Right renal pelvis (tissue), 4 donors: ENCODE results near the gene KATNAL1. TPM values are rescaled to one million over a fixed set of nuclear protein-coding genes. Genes with fewer than 3 reads are reported as not detected.

Experiments used
- DNase-seq, 4 donors: peaks; one replicate each; pipeline ENCODE4 v3.0.0-alpha.2; 2013; ENCODE audit warnings: low read depth in 4 of 4, low spot score in 3 of 4, missing footprints in 1 of 4
- polyA plus RNA-seq, 4 donors: library from polyadenylated mRNA; unstranded; fragments of 120-200 nt; gene quantifications; one replicate each; pipeline ENCODE4 v1.2.1, GENCODE V29; 2013; ENCODE audit not compliant: insufficient read length in 4 of 4

Gene KATNAL1
- polyA plus RNA-seq, 4 donors = 11.4 to 14.1 (median 12.0) TPM

DNA sequence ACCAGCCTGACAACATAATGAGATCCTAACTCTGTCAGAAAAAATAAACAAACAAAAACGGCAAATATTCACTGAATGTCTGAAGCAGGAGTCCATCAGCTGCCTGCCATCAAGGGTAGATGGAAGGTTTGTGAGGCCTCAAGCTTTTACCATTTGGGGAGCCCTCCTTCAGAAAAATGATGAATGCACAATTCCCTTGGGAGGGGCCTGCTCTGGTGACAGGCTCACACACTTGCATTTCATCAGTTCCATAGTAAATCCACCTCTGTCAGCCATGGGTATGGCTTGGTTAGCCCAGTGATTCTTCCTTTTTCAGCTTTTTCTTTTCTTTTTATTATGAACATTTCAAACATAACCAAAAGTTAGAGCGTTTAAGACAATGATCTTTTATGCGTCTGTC, 26.3 kb upstream of the KATNAL1 start:
- DNase-seq = no peak

DNA sequence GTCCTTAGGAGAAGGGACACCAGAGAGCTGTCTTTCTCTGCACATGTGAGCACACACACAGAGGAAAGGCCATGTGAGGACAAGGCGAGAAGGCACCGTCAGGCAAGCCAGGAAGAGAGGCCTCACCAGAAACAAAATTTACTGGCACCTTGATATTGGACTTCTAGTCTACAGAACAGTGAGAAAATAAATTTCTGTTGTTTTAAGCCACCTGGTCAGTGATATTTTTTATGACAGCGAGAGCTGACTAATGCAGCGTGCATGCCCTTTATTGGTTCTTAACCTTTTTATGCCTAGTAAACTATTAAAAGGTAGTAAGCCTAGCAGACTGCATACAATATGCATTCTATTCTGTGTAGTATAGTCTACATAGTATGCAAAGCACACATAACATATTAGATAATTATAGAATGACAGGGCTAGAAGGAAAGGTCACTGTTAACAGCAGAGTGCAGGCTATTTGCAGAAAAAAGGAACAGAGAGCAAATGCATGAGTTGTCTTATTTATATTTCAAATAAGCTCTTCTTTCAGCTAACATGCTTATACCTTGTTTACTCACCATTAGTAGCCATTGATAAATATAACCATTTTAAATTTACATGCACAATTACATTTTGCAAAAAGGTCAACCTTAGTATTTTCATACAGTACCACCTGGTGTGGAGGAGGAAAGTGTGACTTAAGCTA, 25.2 kb upstream of the KATNAL1 start:
- DNase-seq = no peak

DNA sequence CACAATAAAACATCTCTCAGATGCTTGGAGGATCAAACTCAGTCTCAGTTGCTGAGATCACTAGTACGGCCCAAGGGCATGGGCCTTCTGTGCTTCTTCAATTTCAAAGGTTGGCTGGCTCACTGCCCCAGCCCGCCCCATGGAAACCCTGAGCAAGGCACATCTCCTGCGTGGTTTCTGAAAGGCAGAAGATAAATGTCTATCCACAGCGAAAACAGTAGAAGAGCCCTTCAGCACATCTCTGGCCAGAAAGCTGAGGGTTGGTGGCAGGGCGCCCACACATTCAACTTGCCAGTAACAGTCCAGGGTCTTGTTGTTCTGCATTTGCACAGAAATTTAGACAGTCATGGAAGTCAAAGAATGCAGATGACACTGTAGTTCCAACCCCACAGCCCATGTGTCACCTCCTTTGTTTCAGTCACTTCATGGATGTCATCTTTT, 24.0 kb upstream of the KATNAL1 start:
- no peak for DNase-seq

DNA sequence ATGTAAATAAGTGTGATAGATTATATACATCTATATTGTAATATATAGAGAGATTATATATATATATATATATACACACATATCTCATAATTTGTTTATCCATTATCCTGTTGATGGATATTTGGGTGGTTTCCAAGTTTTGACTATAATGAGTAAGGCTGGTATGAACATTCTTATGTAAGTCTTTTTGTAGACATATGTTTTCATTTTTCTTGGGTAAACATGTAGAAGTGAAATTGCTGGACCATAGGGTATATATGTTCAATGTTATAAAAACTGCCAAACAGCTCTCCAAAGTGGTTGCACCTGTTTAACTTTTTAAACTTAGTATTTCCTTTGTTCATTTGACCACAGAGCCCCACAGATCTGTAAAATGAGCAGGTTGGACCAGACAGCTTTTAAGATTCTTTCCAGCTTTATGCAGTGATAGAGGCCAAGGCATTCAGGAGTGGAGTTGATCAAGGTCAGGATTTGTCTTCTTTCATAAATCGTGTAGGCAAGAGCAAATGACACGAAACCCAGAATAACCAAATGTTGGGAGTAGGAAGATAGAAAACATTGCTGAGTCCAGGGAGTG, 21.7 kb upstream of the KATNAL1 start:
- DNase-seq = no peak

DNA sequence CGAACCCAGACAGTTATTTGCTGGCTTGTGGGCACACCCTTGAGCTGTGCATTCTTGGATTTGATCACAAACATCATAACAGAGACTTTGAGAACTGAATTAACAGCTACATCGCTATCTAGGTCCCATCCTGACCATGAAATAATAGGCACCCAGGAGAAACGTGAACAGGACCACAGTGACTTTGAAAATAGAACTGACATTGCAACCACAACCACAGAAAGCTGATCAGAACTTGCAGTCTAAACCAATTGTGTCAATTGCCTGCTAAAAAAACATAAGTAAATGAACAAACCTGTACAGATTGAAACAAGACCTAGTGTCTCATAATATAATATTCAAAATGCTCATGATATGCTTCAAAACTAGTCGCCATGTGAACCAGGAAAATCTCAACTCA, 18.3 kb upstream of the KATNAL1 start:
- DNase-seq = no peak

DNA sequence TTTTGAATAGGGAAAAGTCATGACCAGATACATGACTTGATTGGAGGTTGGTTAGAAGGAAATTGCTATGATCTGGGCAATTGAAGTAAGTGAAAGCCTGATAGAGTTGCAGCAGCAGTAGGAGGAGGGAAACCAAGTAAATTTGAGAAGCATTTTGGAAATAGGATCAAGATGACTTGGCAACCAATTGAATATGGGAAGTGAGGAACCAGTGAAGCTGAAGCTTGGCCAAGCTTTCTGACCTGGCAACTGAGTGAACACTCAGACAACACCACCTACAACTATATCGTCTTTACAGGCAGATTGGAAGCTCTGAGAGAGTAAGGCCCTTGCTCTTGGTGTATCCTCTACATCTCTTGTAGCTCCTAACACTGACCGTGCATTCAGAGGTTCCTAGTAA, 16.2 kb upstream of the KATNAL1 start:
- no peak for DNase-seq

DNA sequence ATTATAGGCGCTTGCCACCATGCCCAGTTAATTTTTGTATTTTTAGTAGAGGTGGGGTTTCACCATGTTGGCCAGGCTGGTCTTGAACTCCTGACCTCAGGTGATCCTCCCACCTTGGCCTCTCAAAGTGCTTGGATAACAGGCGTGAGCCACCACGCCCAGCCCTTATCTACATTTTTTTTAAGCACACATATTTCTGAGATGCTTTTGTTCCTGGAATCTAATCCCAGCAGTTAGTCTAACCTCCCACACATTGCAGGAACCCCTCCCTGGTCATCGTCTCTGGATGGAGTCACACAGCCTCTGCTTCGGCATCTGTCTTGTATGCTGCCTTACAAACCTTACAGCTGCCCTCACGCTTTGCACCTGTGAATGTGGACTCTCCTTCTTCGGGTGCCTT, 15.1 kb upstream of the KATNAL1 start:
- DNase-seq = no peak

DNA sequence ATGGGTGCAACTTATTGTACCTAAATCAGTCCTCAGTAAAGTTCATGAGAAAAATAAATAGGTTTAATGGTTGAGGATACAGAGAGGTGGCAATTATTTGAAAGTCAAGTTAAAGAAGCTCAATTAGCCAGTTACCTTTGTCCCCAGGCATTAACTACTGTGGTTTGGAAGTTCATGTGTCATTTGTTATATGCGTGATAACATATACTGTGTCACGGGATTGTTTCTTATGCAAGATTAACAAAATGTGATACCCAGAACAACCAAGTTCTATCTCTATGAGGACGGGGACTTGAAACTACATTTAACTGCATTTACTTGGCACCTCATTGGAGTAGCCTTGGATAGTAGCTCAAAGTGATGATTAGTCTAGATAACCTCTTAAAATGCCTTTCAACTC, 13.9 kb upstream of the KATNAL1 start:
- DNase-seq = no peak

DNA sequence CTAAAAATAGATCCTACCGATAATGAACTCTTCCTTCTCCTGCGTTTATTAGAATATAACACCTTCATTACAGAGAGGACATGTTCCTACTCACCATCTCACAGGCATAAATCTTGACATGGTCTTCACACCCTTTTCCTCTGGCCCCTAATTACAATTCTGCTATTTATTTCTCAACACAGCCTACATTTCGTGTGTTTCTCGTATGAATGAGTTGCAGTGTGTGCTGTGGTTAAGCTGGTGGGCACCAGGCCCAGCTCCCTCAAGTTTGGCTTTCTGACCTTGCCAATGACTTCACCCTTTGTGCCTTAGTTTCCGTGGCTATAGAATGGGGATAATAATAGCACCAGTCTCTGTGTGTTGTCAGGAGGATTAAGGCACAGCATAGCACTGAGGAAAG, 12.3 kb upstream of the KATNAL1 start:
- no peak for DNase-seq

DNA sequence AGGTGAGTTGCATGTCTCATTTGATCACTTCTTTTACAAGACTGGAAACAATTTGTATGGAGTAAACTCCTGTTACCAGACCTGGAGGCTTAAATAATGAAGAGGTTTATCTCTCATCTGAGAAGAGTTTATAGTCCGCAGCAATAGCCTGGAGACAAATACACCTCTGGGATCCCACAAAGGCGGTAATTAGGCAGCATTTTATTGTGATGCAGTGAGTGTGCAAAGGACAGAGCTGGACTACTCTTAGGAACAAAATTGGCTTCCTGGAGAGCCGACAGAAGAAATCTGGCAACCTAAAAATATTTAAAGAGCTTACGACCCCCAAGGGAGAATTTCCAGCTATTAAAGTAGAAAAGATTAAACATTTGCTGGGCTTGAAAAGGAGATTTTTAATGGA, 11.8 kb upstream of the KATNAL1 start:
- no peak for DNase-seq

DNA sequence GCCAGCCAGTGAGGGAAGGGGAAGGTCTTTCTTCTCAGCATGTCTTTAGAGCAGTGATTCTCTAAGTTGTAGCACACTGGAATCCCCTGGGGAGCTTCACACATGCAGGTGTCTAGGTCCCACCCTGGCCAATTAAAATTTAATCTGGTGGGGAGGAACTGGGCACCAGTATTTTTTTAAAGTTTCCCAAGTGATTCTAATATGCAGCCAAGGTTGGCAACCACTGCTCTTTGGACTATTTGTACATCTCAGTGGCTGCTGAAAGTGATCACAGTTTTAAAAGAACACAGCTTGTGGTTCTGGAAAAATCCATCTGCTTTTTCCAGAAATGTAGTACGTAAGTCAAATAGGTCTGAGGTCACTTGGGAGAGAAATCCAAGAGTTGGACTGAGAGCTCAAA, 10.7 kb upstream of the KATNAL1 start:
- no peak for DNase-seq

DNA sequence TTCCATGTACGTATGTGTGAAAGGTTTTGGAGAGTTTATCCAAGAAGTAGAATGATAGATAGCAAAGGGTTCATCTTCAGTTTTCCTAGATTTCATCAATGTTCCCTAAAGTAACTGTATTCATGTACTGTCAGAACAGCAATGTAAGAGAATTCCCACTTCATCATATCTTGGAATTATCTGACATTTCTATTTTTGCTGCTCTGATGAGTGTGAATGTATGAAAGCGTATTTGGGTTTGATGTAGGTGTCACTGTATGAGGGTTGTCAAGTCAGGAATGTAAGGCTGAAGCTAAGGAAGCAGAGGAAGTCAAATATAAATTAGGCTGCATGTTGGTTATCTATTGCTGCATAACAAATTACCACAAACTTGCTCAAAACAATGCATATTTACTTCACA, 7.2 kb upstream of the KATNAL1 start:
- DNase-seq = no peak

DNA sequence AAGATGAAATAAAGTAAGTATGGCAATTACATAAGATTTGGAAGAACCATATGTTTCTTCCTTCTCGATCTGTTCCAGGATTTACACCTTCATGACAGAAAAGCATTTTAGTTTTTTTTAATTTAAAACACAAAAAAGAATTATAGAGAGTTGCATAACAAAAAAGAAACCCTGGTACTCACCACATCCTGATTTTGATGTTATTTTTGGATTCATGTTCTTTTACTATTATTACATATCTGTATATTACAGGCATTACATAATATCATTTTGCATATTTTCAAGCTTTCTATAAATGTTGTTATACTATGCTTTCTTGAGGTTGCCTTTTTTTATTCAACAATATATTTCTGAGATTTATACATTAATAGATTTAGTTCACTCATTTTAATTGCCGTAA, 6.7 kb upstream of the KATNAL1 start:
- no peak for DNase-seq

DNA sequence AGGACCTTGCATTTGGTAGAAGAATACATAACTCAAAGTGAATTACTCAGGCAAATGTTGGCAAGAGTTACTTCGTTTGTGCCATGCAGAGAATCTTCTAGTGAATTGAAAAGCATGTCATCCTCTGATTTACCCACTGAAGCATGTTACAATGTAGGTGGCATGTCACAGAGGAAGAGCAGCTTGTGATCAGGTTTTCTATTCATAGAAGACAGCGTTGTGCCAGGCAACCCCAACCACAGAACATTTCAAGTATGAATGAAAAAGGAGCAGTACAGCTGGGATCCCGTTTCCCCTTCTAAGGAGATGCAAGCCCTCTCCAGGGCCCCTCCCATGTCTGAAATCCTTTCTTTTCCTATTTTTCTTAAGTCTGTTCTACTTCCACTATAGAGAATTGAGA, 6.0 kb upstream of the KATNAL1 start:
- no peak for DNase-seq

DNA sequence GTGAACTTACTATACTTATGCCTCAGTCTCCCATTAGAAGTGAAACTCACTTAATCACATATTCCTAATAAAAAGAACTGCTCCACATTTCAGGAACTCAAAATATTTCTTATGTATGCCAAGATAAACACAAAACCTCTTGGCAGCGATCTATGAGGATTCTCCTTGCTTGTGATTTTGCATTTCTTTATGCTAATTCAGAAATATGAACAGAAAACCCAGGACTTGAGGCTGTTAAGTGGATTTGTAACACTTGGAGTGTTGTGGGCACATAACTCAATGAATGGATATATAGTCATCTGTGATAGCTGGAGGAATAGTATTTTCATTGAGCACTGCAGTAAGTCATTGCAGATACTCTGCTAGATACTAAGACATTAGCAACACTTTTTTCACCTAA, 5.6 kb upstream of the KATNAL1 start:
- DNase-seq = no peak

DNA sequence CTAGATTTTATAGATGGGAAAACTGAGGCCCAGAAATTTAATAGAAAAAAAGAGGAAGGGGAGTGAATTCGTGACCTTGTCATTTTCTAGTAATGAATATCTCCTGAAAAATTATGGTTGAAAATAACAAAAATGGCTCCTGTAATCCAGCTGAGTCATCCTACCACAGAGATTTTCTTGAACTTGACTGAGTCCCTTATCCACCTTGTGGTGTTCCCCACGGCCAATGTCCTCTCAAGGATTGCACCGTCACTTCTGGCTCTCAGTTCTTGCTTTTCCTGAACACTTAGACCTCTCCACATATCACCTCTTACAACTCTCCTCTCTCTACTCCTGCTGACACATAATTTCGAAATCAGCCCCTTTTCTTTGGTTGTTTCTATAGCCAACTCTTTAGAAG, 1.2 kb upstream of the KATNAL1 start:
- no peak for DNase-seq

DNA sequence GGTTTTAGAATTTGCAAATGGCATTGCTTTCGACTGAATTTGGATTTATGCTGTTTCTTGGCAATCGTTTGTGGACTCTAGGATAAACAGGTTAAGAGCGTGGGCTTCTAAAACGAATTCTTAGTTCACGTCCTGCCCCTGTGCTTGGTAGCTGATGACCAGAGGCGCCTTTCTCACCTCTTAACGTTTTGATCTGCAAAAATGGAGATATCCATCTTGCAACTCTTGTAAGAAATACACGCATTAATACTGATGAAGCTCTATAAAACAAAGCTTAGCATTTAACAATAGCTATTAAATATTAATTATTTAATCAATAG, 580 bp upstream of the KATNAL1 start:
- DNase-seq = no peak

DNA sequence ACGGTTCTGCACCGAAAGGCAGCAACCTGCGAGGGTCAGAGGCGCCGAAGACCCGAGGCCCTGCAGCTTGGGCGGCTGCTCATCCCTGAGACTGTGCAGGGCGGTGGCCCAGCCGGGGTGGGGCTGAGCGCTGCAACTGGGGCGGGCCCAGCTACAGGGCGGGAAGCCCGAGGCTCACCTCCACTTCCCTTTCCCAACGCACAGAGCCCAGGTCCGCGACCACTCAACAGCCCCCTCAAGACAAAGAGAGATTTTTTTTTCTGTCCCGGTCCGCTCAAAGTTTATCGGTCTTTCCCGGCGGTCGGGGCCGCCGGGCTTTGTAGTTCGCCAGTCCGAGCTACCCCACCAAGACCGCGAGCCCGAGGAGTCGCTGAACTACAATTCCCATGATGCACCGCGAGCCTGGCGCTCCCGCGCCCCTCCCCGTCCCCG, 573 bp downstream of the KATNAL1 start:
- peak; percentile 91 to 93 (median 92) for DNase-seq

DNA sequence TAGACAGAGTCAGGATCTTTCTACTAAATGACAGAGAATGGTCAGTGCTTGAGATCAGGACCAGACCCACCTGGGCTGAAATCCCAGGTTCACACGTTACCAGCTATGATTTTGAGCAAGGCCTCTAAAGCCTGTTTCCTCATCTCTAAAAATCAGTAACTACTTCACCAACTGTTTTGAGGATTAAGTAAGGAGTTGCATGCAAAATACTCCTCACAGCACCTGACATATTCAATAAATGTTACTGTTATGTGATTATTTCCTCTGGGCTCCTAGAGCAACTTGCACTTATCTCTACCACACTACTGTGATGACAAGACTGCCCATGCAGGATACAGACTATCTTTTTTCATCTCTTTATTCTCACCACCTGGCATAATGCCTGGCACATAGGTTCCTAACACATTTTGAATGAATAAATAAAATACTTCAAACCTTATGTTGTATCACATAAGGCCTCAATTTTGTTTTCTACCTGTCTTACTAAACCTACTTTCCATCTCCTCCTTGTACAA, 1.8 kb downstream of the KATNAL1 start:
- DNase-seq = no peak

DNA sequence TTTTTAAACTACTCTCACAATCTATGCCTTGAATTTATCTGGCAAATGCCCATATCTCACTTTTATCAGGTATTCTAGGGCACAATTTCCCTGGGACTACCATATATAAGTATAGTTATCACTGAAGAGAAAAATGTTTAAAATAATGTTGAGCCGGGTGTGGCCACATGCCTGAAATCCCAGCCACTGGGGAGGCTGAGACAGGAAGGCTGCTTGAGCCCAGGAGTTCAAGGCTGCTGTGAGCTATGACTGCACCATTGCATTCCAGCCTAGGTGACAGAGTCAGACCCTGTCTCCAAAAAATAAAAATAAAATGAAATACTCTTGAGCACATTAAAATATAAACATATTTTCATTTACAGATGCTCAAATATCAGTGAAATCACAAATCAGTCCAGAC, 4.1 kb downstream of the KATNAL1 start:
- no peak for DNase-seq

DNA sequence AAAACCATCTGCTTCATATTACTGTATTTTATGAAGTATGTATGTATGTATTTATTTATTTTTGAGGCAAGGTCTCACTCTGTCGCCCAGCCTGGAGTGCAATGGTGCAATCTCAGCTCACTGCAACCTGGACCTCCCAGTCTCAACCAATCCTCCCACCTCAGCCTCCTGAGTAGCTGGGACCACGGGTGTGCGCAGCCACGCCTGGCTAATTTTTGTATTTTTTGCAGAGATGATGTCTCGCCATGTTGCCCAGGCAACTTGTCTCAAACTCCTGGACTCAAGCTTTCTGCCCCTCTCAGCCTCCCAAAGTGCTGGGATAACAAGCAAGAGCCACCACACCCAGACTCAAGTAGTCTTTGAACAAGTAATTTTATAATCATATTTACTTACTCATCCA, 5.5 kb downstream of the KATNAL1 start:
- DNase-seq = no peak

DNA sequence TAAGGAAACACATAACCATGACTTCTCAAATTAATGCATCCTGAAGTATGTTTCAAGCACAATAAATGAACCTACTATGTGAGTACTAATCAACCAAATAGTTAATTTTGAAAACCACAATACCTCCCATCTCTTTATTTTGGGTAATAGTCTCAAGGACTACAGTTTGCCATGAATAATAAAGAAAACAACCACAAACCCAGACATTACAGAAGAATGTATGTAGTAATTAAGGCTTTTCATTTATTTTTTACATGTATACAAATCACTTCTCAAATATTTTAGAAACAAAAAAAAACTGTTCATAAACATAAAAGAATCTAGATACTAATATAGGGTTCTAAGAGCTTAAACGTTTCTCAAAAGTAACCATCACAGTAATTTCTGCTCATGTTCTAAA, 6.8 kb downstream of the KATNAL1 start:
- no peak for DNase-seq

DNA sequence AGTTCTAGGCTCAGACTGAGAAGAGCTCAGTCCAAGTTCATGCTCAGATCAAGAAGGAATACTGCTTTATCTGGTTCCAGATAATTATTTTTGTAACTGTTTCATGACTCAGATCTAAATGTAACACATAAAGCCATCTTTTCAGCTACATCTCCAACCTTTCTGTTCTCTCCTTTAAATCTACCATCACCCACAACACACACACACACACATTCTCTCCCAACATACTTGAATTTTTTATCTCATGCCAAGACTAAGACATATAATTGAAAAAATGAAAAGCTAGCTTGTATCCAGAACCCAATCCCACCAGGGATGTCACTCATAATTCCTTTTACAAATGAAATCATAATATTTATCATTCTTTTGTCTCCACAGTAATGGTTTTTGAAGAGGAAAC, 7.6 kb downstream of the KATNAL1 start:
- no peak for DNase-seq
